Activated CD4-positive, alpha-beta memory T cell treated with anti-CD3 and anti-CD28 coated beads, Interleukin-2, amount 10 ng/mL, durations not matched to agents 7 days and 5 days (primary cell): ENCODE measurements around the gene TMEM126B. TPM values are rescaled to one million over a fixed set of nuclear protein-coding genes. Genes with fewer than 3 reads are reported as not detected.
"Not testable (repeated sequence)": the region's sequence is repeated elsewhere in the genome, so short reads cannot be mapped to it uniquely, and the experiment has no call there.

Experiments
- CTCF ChIA-PET: fragments of 350-600 bp; sonication (Branson Sonifier 250); formaldehyde crosslinking; loops from one replicate; lab custom pipeline; 2021; ENCODE audit warnings: antibody characterized with exemption, inconsistent platforms; lab: Charles Lee
- POLR2A ChIA-PET: fragments of 350-600 bp; sonication (Branson Sonifier 250); formaldehyde crosslinking; loops from one replicate; lab custom pipeline; 2021; ENCODE audit warnings: antibody characterized with exemption; lab: Charles Lee
- DNase-seq: peaks from one replicate; pipeline ENCODE4 v3.0.0-alpha.2; 2020
- H3K27ac Mint-ChIP-seq: one replicate; pipeline ENCODE4 v1.8.0; 2021; ENCODE audit warnings: mild to moderate bottlenecking, mixed read lengths
- H3K27me3 Mint-ChIP-seq: one replicate; pipeline ENCODE4 v1.8.0; 2021; ENCODE audit warnings: mixed read lengths
- H3K36me3 Mint-ChIP-seq: one replicate; pipeline ENCODE4 v1.8.0; 2021; ENCODE audit warnings: low read depth, mixed read lengths
- H3K4me1 Mint-ChIP-seq: one replicate; pipeline ENCODE4 v1.8.0; 2021; ENCODE audit warnings: mixed read lengths
- H3K4me3 Mint-ChIP-seq: one replicate; pipeline ENCODE4 v1.8.0; 2021; ENCODE audit warnings: mild to moderate bottlenecking, mixed read lengths
- H3K9me3 Mint-ChIP-seq: one replicate; pipeline ENCODE4 v1.8.0; 2021; ENCODE audit warnings: mixed read lengths
- total RNA-seq, 2 experiments: library from RNA; stranded (reverse); gene quantifications; one replicate each; pipeline ENCODE4 v1.2.3, GENCODE V29; 2021

Gene TMEM126B
- total RNA-seq, 2 experiments from 2014 or later: 48.8 to 50.3 TPM

GRCh38 chr11:85652786-85653447 lies 24.5 kb downstream of the TMEM126B start:
- Mint-ChIP-seq H3K27ac (peak overlapping the region; percentile 42), H3K9me3 (no peaks in the 10 kb centered on the region), H3K4me1 (peaks cover 53% of the 10 kb centered on the region), H3K27me3 (no peaks in the 10 kb centered on the region), H3K4me3 (no peak overlapping the region), H3K36me3 (peaks cover 47% of the 10 kb centered on the region)
- ChIA-PET POLR2A (interaction anchor here (1.6 to 11.1 kb wide), 2 partner anchors 10 to 25 kb away, joined by 4 to 220 read pairs; partner anchors contain the start of genes CREBZF and TMEM126B), CTCF (interaction anchor here (1.1 kb wide), 1 partner anchor 15 kb away, joined by 3 read pairs; no protein-coding TSS in a partner anchor)
- DNase-seq: no peak

- Mint-ChIP-seq H3K4me1 (peaks cover 53% of the 10 kb centered on the region), H3K36me3 (peaks cover 59% of the 10 kb centered on the region)
- H3K4me3 Mint-ChIP-seq, DNase-seq, CTCF ChIA-PET, H3K27me3 Mint-ChIP-seq, H3K9me3 Mint-ChIP-seq, H3K27ac Mint-ChIP-seq: not testable (repeated sequence)
- POLR2A ChIA-PET: interaction anchor here (0.6 to 11.1 kb wide), 4 partner anchors 8 to 192 kb away, joined by 3 to 220 read pairs (median 4); partner anchors contain the start of genes CREBZF and TMEM126B
Observed at GRCh38 chr11:85654343-85654742, 25.9 kb downstream of the TMEM126B start.

- Mint-ChIP-seq H3K27ac (no peak overlapping the region), H3K9me3 (no peaks in the 10 kb centered on the region), H3K4me1 (peaks cover 65% of the 10 kb centered on the region), H3K4me3 (no peak overlapping the region), H3K27me3 (no peaks in the 10 kb centered on the region), H3K36me3 (peaks cover 69% of the 10 kb centered on the region)
- ChIA-PET POLR2A (interaction anchor here (0.6 to 11.1 kb wide), 6 partner anchors 6 to 1533 kb away, joined by 3 to 220 read pairs (median 4); partner anchors contain the start of genes CREBZF, TMEM126A and TMEM126B), CTCF (interaction anchor here (1.5 kb wide), 1 partner anchor 9 kb away, joined by 8 read pairs; the partner anchor contains the start of gene TMEM126A)
- DNase-seq: no peak
Observed at GRCh38 chr11:85656777-85657176, 28.4 kb downstream of the TMEM126B start.

- CTCF ChIA-PET: interaction anchor here (1.0 kb wide), 1 partner anchor 10 kb away, joined by 3 read pairs; the partner anchor contains the start of gene TMEM126A
- Mint-ChIP-seq H3K36me3 (peaks cover 73% of the 10 kb centered on the region), H3K9me3 (no peaks in the 10 kb centered on the region), H3K4me3 (no peak overlapping the region), H3K27ac (no peak overlapping the region), H3K27me3 (no peaks in the 10 kb centered on the region), H3K4me1 (peaks cover 56% of the 10 kb centered on the region)
- POLR2A ChIA-PET: interaction anchor here (1.5 to 2.2 kb wide), 3 partner anchors 10 to 42 kb away, joined by 4 to 12 read pairs (median 4); partner anchors contain the start of gene TMEM126A
- DNase-seq: no peak
Observed at GRCh38 chr11:85658180-85658579, 29.8 kb downstream of the TMEM126B start.

- Mint-ChIP-seq H3K27me3 (no peaks in the 10 kb centered on the region), H3K4me3 (peak overlapping the region; percentile 72), H3K36me3 (peaks cover 63% of the 10 kb centered on the region), H3K4me1 (peaks cover 48% of the 10 kb centered on the region), H3K27ac (peak overlapping the region; percentile 54), H3K9me3 (no peaks in the 10 kb centered on the region)
- POLR2A ChIA-PET: interaction anchor here (0.7 to 8.5 kb wide), 3 partner anchors 11 to 406 kb away, joined by 3 to 220 read pairs (median 4); partner anchors contain the start of gene TMEM126A
- DNase-seq: no peak
- CTCF ChIA-PET: no interaction called here
Observed at GRCh38 chr11:85661972-85662664, 33.7 kb downstream of the TMEM126B start.

- H3K27ac Mint-ChIP-seq: peak overlapping the region; percentile 94
- H3K36me3 Mint-ChIP-seq: peaks cover 57% of the 10 kb centered on the region
- H3K9me3 Mint-ChIP-seq: no peaks in the 10 kb centered on the region
- POLR2A ChIA-PET: interaction anchor here (0.9 to 8.5 kb wide), 22 partner anchors 11 to 639 kb away, joined by 3 to 220 read pairs (median 7); partner anchors contain the start of genes CCDC83, CCDC89, DLG2 and HIKESHI
- CTCF ChIA-PET: interaction anchor here (1.1 to 2.9 kb wide), 6 partner anchors 12 to 192 kb away, joined by 3 to 16 read pairs (median 8); partner anchors contain the start of genes CCDC83, TMEM126A and TMEM126B
- H3K4me1 Mint-ChIP-seq: peaks cover 43% of the 10 kb centered on the region
- no peaks in the 10 kb centered on the region for H3K27me3 Mint-ChIP-seq
- peak overlapping the region; percentile 97 for H3K4me3 Mint-ChIP-seq
- no peak for DNase-seq
Observed at GRCh38 chr11:85663080-85663752, 34.8 kb downstream of the TMEM126B start.

- Mint-ChIP-seq H3K27me3 (no peaks in the 10 kb centered on the region), H3K27ac (peak overlapping the region; percentile 94), H3K9me3 (no peaks in the 10 kb centered on the region), H3K4me3 (peak overlapping the region; percentile 97), H3K4me1 (peaks cover 37% of the 10 kb centered on the region), H3K36me3 (peaks cover 49% of the 10 kb centered on the region)
- ChIA-PET POLR2A (interaction anchor here (0.9 to 8.5 kb wide), 28 partner anchors 10 to 639 kb away, joined by 3 to 220 read pairs (median 6); partner anchors contain the start of genes CCDC83, CCDC89, DLG2 and EED), CTCF (interaction anchor here (0.6 to 2.9 kb wide), 7 partner anchors 13 to 191 kb away, joined by 3 to 16 read pairs (median 7); partner anchors contain the start of genes CCDC83, TMEM126A and TMEM126B)
- peak; percentile 91 for DNase-seq
Observed at GRCh38 chr11:85663753-85664614, 35.6 kb downstream of the TMEM126B start.

GRCh38 chr11:85664615-85665481 lies 36.5 kb downstream of the TMEM126B start, which contains the start of gene CREBZF:
CREBZF (minus strand) TSS chr11:85665129; CDS start chr11:85664875, 254 bp downstream.
- peak within 1 kb of the TSS; percentile 94 for H3K27ac Mint-ChIP-seq
- POLR2A ChIA-PET: interaction anchor here (0.6 to 8.5 kb wide), 32 partner anchors 9 to 638 kb away, joined by 3 to 220 read pairs (median 4); partner anchors contain the start of genes CCDC83, CCDC89, DLG2 and EED
- DNase-seq: peak; percentile 96
- H3K4me1 Mint-ChIP-seq: peaks cover 28% of the 10 kb centered on the region
- H3K9me3 Mint-ChIP-seq: no peaks in the 10 kb centered on the region
- peak within 1 kb of the TSS; percentile 97 for H3K4me3 Mint-ChIP-seq
- CTCF ChIA-PET: interaction anchor here (0.6 to 2.9 kb wide), 5 partner anchors 14 to 190 kb away, joined by 3 to 15 read pairs (median 7); partner anchors contain the start of genes CCDC83 and TMEM126B
- no peaks in the 10 kb centered on the region for H3K27me3 Mint-ChIP-seq
- peaks cover 42% of the 10 kb centered on the region for H3K36me3 Mint-ChIP-seq

- POLR2A ChIA-PET: interaction anchor here (1.5 to 8.5 kb wide), 2 partner anchors 14 to 28 kb away, joined by 3 to 220 read pairs; partner anchors contain the start of gene TMEM126A
Observed at GRCh38 chr11:85665733-85666132, 37.3 kb downstream of the TMEM126B start.

GRCh38 chr11:85666687-85667086 lies 38.3 kb downstream of the TMEM126B start:
- no peaks in the 10 kb centered on the region for H3K27me3 Mint-ChIP-seq
- ChIA-PET POLR2A (interaction anchor here (8.5 kb wide), 1 partner anchor 15 kb away, joined by 220 read pairs; the partner anchor contains the start of gene TMEM126A), CTCF (interaction anchor here (0.8 kb wide), 1 partner anchor 187 kb away, joined by 3 read pairs; no protein-coding TSS in a partner anchor)
- DNase-seq: no peak
- no peaks in the 10 kb centered on the region for H3K9me3 Mint-ChIP-seq
- H3K27ac Mint-ChIP-seq: no peak overlapping the region
- H3K36me3 Mint-ChIP-seq: peaks cover 24% of the 10 kb centered on the region
- peaks cover 12% of the 10 kb centered on the region for H3K4me1 Mint-ChIP-seq
- no peak overlapping the region for H3K4me3 Mint-ChIP-seq

More at GRCh38 chr11:85665733-85666132, 37.3 kb downstream of the TMEM126B start:
- peaks cover 20% of the 10 kb centered on the region for H3K4me1 Mint-ChIP-seq
- no peaks in the 10 kb centered on the region for H3K27me3 Mint-ChIP-seq
- H3K9me3 Mint-ChIP-seq: no peaks in the 10 kb centered on the region
- H3K27ac Mint-ChIP-seq: peak overlapping the region; percentile 44
- H3K36me3 Mint-ChIP-seq: peaks cover 33% of the 10 kb centered on the region
- peak overlapping the region; percentile 31 for H3K4me3 Mint-ChIP-seq
- no peak for DNase-seq
- CTCF ChIA-PET: no interaction called here
